Measurements from ENCODE around the gene KCNH5.

The KCNH5 gene

DNA sequence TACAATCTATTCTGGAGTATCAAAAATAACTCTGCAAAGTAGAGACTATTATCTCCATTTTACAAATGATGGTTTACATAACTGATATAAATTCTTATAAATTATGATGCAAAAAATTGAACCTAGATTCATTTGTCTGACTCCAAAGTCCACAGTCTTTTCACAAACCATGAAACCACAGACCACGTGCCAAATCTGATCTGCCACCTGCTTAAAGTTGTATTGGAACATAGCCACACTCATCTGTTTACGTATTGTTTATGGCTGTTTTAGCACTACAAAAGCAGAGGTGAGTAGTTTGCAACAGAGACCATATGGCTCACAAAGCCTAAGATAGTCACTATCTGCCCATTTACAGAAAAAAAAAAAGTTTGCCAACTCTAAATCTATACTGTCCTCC lies 105.3 kb downstream of the KCNH5 start:
- TF ChIP-seq, protein P1, sequence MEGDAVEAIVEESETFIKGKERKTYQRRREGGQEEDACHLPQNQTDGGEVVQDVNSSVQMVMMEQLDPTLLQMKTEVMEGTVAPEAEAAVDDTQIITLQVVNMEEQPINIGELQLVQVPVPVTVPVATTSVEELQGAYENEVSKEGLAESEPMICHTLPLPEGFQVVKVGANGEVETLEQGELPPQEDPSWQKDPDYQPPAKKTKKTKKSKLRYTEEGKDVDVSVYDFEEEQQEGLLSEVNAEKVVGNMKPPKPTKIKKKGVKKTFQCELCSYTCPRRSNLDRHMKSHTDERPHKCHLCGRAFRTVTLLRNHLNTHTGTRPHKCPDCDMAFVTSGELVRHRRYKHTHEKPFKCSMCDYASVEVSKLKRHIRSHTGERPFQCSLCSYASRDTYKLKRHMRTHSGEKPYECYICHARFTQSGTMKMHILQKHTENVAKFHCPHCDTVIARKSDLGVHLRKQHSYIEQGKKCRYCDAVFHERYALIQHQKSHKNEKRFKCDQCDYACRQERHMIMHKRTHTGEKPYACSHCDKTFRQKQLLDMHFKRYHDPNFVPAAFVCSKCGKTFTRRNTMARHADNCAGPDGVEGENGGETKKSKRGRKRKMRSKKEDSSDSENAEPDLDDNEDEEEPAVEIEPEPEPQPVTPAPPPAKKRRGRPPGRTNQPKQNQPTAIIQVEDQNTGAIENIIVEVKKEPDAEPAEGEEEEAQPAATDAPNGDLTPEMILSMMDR (conservative IDR thresholded peaks at IDR 0.05; ENCODE audit: low read depth, low read length) = no peak

DNA sequence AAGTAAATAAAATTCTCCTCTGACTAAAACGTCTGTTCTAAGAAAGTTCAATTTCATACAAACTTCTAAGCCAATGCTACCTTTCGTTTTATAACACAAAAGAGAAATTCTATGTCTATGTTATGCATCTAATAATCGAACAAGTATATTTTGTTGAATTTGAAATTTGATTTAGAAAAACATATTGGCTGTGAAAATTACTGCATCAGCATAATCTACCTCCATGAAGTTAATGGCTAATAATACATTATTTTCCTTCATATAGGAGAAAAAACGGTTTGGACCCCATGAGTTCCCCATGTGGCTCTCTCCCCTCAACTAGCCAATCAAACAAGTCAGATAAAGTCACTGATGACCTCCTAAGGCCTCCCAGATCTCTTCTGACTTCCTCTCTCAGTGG lies 106.5 kb downstream of the KCNH5 start:
- TF ChIP-seq, protein P1 (conservative IDR thresholded peaks at IDR 0.05; ENCODE audit: low read depth, low read length) = no peak
- no peak for DNase-seq (ENCODE audit: low read depth)
- H3K4me3 ChIP-seq (ENCODE audit: low read depth, low read length) = no peak overlapping the region

More for the DNA sequence above, 105.3 kb downstream of the KCNH5 start:
- DNase-seq (ENCODE audit: low read depth) = no peak
- no peak overlapping the region for H3K4me3 ChIP-seq (ENCODE audit: low read depth, low read length)

DNA sequence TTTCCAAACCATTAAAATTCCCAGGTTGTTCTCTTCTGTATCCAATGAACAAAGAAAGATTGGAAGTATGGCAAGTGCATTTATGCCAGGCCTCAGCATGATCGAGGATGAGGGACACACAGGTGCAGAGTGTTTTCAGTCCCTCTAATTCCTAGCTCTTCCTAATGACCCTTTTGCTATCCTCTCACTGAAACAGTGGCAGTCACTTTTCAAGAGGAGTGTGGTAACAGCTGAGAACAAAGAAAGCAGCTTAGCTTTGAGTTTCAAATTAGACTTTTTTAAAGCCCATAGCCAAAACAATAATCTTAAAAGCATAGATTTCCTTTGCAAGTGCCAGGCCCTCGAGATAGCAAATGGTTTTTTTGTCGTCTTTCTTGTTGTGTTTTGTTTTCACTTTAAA lies 110.8 kb downstream of the KCNH5 start:
- TF ChIP-seq, protein P1 (conservative IDR thresholded peaks at IDR 0.05; ENCODE audit: low read depth, low read length) = no peak
- DNase-seq (ENCODE audit: low read depth) = no peak
- no peak overlapping the region for H3K4me3 ChIP-seq (ENCODE audit: low read depth, low read length)

DNA sequence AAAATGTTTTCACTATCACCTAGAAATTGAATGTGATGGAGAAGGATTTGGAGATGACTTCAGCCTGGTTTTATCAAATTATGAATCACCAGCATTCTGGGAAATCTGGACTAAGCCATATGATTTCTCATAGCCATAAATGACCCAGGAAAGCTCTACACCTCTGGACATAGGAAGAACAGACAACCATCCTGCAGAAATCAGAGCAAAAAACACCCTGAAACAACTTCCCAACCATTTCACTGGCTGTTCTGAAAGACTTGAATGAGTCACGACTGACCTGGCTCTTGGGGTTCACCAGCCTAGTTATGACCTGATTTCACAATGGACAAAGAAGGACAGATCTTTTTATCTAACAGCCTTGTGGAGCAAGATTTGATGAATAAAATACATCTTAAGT lies 123.8 kb downstream of the KCNH5 start:
- H3K4me3 ChIP-seq (ENCODE audit: low read depth, low read length) = no peak overlapping the region
- TF ChIP-seq, protein P1 (conservative IDR thresholded peaks at IDR 0.05; ENCODE audit: low read depth, low read length) = no peak
- no peak for DNase-seq (ENCODE audit: low read depth)

DNA sequence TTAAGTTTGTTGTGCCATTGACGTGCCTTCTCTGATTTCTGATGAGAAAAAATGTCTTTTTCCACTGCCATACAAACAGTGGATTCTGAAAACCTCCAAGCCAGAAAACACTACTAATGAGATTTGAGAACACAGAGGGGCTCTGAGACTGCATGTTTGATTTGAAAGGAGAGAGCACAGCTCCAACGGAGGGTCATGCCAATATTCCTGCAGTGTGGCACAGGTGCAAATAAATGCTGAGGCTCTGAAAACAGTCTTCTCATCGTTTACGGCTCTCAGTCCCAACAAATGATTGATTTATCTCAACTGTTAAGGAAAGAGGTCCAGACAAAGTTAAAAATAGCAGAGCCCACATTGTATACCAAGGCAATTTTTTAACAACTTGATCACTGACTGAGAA lies 128.7 kb downstream of the KCNH5 start:
- TF ChIP-seq, protein P1 (conservative IDR thresholded peaks at IDR 0.05; ENCODE audit: low read depth, low read length) = no peak
- no peak for DNase-seq (ENCODE audit: low read depth)
- H3K4me3 ChIP-seq (ENCODE audit: low read depth, low read length) = no peak overlapping the region

DNA sequence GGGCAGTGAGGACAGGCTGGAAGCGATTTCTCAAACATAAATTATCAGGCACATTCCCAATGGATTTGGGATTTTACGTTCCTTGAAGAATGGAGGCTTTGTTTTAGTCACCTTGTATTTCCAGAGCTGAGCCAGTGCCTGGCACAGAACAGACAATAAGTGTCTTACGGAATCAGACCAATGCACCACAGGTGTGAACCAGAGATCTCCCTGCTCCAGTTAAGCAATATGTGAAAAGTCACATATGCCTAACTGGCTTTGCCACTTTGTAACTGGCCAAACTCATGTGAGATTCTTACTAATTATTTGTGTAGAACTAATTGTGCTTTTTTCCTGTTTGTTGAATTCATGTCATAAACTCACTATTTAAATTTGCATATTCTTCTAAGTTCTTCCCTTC lies 130.4 kb downstream of the KCNH5 start:
- H3K4me3 ChIP-seq (ENCODE audit: low read depth, low read length) = no peak overlapping the region
- DNase-seq (ENCODE audit: low read depth) = no peak
- TF ChIP-seq, protein P1 (conservative IDR thresholded peaks at IDR 0.05; ENCODE audit: low read depth, low read length) = no peak

DNA sequence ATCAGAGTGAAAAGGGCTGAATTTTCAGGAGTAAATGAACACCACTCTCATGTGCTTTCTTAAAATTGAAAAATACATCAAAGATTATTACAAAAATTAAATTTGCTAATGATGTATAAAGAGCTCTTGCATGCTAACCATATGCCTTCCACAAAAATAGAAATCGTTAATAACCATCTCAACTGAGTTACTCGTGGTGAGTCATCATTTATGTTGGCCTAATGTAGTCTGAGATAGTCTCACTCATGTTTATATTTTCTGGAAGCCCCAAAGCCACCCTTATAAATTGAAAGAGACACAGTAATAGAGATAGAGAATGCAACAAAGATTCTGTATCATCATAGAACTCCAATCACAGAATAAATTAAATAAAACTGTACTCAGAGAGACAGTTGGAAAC lies 131.2 kb downstream of the KCNH5 start:
- TF ChIP-seq, protein P1 (conservative IDR thresholded peaks at IDR 0.05; ENCODE audit: low read depth, low read length) = no peak
- no peak overlapping the region for H3K4me3 ChIP-seq (ENCODE audit: low read depth, low read length)
- no peak for DNase-seq (ENCODE audit: low read depth)
